DMS53 treated with DMSO at 0.1 percent for 48 hours (cell line): ENCODE results near the gene PPP1R1A.

Experiments used
- DNase-seq: peaks from one replicate; lab custom pipeline; 2025; ENCODE audit not compliant: unreplicated experiment; lab: John Stamatoyannopoulos, UW

Gene PPP1R1A

DNA sequence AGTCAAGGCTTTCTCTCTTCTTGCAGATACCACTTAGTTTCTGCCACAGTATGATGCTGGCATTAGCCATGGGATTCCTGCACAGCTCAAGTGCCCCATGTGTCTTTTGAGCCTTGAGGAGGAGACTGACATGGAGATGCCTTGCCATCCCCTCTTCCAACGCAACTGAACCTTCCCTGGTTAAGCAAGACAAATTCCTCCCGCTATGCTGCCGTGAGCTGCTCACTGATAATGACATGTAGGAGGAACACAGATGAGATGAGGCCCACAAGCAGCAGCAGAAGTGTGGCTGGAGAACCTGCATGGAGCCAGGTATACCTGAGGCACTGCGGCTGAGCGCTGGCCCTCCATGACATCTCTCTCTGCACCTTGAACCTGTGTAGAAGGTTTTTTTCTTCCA lies 15.4 kb upstream of the PPP1R1A start:
- DNase-seq: no peak

- peak; percentile 72 for DNase-seq
Observed at GRCh38 chr12:54603173-54603814, 14.8 kb upstream of the PPP1R1A start.

- DNase-seq: no peak
Observed at GRCh38 chr12:54602661-54603060, 14.2 kb upstream of the PPP1R1A start.

DNA sequence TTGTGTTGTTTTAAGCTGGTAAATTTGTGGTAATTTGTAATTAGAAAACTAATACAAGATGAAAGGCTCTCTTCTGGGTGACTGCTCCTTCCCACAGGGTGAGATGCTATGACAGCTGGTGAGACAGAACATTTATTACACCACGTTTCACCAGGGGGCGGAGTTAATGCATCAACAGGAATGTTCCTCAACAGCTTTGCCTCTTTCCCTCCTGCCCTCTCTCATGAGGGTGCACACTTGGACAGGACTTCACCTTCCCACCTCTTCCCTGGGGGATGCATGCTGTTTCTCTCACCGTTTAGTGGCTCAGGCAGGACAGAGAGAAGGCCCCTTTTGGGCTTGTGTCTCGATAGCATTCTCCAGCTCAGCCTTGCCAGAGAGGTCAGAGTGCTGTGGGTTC lies 13.4 kb upstream of the PPP1R1A start:
- DNase-seq: no peak

DNA sequence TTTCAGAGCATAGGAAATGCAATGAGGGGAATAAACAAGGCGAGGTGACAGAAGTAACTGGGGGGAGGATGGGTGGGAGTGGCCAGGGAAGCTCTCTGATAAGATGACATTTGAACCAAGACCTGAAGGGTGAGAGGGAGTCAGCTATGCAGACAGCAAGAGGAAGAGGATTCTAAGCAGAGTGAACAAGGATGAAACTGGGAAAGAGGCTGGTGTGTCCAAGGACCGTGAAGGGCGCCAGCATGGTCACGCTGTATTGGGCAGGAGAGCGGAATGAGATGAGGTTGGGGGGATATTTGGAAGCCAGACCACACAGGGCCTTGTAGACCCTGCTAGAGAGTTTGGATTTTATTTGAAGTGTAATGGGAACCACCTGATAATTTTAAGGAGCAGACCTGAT lies 10.5 kb upstream of the PPP1R1A start:
- no peak for DNase-seq

DNA sequence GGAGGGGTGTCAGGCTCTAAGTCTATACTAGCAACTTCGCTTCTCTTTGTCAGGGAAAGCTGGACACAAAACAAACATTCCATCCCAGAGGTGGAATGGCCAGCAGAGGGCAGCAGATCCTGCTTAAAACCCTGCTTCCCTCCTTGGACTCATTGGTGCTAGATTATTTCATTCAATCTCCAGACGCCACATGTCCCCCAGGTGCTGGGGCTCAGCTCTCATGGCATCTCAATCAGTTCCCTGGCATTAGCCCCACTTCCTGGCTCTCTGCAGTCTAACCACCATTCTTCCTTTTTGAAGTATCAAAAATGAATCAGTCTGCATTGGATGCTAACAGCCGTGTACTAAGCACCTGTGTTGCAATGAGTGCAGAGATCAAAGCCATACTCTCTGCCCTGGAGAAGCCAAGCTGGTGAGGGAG lies 8.1 kb upstream of the PPP1R1A start:
- DNase-seq: peak; percentile 53

- DNase-seq: no peak
Observed at GRCh38 chr12:54595471-54595870, 7.0 kb upstream of the PPP1R1A start.

DNA sequence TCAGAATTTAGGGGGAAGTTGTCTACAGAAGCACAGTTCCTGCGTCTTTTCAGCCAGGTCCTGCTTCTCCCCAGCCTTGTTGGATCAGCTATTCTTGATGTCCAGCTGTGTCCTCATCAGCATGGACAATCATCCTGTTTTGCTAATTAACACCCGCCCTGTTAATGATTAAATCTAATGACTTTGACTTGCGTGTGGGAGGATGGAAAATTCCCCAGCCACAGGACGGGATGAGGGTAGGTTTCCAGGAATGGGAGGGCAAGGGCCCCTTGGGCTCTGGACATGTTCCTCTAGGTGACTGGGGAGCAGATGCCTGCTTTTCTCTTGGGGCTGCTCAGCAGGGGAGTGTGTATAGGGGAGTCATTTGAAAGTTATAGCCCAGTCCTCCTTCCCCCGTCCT lies 5.3 kb upstream of the PPP1R1A start:
- DNase-seq: no peak

GRCh38 chr12:54593135-54593534 lies 4.7 kb upstream of the PPP1R1A start:
- DNase-seq: no peak

DNA sequence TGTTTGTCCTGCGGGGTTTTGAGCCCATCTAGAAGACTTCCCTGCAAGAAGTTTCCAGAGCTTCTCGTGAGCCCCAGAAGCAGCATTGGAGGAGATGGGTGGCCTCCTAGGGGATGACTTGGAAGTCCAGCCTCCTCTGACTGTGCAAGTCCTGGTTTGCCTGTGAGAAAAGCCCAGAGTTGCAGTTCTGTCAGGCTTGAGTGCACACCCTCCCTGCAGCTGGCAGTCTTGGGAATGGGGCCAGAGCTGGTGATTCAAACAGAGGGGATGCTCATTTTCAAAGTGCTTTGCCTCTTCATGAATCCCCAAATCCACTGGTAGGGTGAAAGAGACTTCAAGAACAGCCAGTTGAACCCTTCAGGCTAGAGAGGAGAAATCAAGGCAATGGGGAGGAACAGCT lies 3.9 kb upstream of the PPP1R1A start:
- DNase-seq: no peak

- no peak for DNase-seq
Observed at GRCh38 chr12:54590978-54591591, 2.6 kb upstream of the PPP1R1A start.

DNA sequence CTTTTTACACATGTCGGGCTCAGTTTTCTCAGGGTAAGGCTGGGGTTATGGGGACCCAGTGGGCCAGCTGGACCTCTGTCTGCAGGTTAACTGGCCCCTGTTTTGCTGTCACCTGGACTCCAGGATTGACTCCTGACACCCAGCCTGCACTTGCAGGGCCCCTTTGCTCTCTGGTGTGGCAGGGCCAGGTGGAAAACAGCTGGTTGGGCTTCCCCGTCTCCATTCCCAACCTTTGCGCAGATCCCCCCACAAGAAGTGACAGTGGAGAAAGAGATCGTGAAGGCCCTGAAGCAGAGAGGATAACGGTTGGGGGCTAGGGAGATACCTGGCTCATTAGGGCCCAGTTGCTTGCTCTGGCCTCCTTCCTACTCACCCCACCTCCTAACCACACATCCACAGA lies 1.5 kb upstream of the PPP1R1A start:
- DNase-seq: no peak

DNA sequence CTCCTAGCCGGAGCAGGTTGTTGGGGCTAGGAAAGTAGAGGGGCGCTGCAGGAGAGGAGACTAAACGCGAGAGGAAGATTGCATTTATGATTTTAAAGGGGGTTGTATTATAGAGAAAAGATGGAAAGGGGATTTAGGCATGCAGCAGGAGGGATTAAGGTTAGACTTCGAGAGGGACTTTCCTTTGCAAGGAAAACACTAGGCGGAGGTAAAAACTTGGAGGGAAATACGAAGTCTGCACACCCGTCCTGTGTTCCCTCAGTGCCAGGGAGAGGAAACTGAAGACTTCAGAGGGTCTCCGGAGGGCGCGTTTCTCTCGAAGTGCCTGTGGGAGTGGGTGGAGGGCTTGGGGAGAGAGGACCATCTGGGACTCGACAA lies 420 bp upstream of the PPP1R1A start:
- no peak for DNase-seq

- DNase-seq: no peak
Observed at GRCh38 chr12:54587315-54587873, 1.1 kb downstream of the PPP1R1A start.

- no peak for DNase-seq
Observed at GRCh38 chr12:54586620-54587019, 1.8 kb downstream of the PPP1R1A start.

- DNase-seq: no peak
Observed at GRCh38 chr12:54585243-54585642, 3.2 kb downstream of the PPP1R1A start.

GRCh38 chr12:54584128-54584527 lies 4.3 kb downstream of the PPP1R1A start:
- no peak for DNase-seq

DNA sequence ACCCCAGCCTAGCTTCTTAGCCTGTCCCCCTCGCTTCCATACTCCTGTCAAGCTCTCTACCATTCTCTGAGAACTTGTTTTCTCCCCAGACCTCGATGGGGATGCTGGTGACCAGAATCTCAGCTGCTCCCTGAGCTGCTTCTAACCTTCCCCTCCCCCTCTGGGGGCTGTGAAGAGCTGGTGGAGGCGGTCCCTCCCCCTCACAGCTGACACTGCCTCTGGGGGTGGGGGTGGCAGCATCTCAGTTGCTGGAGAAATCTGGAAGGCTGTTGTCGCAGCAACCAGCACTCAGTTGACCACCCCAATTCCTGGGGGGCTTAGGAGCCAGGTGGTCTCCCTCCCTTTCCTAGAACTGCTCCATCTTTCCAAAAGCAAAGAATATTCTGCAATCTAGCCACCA lies 4.7 kb downstream of the PPP1R1A start:
- no peak for DNase-seq

DNA sequence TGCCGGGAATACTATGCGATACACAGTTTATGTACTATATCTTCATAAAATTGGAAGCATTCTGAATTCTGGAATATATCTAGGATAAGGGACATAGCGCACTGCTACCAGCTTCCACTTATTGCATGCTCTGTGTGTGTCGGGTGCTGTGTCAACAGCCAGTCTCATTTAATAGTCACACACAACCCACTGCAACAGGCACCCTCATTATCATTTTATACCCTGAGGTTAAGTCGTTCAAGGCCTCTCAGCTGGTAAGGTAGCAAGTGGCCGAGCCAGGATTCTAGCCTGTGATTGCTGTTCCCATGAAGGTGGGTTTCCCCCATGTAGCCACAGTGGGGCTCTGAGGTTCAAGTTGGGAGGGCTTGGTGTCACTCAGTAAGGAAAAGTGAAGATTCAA lies 7.0 kb downstream of the PPP1R1A start:
- no peak for DNase-seq

DNA sequence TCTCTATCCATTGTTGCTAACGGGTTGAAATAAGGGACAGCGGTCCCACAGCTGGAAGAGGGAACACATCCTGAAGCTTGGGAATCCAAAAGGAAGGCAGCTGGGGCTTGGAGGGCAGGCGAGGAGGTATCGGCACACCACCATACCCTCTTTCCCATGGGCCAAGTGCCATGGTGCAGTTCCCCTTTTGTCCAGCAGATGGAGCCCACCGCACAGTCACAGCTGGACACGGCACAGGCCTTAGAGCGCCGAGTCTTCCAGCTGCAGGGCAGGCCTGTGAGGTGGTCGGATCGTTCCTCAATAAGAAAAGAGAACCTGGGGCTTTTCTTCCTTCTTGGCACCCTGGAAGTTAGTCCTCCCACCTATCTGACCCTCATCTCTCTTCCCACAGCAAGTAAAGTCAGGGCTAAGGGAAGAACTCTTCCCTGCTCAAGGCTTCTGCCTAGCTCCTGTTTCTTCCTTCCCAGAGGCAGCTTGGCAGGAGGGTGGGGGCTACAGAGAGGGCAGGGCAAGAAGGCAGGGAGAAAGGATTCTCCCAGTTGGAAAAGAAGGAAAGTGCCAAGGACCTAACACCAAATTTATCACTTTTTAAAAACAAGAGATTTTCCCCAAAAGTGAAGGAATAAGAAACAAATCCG lies 8.6 kb downstream of the PPP1R1A start:
- peak; percentile 31 for DNase-seq

DNA sequence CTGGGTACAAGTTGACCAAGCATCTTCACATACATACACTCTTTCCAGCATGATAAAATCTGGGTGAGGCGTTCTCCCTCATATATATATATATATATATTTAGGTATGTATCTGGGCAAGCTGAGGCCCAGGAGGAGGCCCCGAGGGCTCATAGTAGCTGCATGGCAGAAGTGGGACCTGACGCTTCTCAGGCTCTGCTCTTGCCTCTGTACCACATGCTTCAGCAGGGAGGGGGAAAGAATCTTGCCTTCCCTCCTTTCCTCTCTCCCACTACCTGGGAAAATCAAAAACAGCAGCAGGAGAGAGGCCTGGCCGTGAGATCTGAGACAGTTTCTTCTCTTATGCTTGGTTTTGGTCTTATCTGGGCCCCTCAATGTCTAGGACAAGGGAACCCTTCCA lies 9.2 kb downstream of the PPP1R1A start:
- no peak for DNase-seq

DNA sequence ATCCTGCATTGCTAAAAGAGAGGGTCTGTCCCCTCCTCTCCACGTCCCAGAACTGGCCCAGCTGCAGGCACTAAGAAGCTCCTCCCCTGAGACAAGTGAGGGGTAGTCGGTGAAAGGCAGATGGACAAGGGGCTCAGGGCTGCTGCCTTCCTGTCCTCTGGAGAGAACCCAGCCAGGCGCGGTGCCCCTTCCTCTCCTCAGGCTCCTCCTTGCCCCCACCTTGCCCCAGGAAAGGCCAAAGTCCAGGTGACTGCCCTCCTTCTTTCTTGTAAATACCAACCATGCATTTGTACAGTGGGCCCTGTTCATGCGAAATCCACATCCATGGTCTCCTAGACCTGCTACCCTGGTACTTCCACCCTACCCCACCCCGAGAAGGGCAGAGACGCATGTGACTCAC lies 9.7 kb downstream of the PPP1R1A start:
- no peak for DNase-seq
